ENCODE results near the gene MEGF6.

Gene MEGF6

GRCh38 chr1:3502641-3503524, 108.4 kb downstream of the MEGF6 start:
- ATAC-seq (no peak), DNase-seq (no peak)
- no peak overlapping the region for H3K27ac Mint-ChIP-seq
- no peaks in the 10 kb centered on the region for H3K9me3 Mint-ChIP-seq
- H3K36me3 Mint-ChIP-seq (ENCODE audit: low read depth) = no peaks in the 10 kb centered on the region
- H3K4me1 Mint-ChIP-seq = no peaks in the 10 kb centered on the region
- H3K27me3 Mint-ChIP-seq = no peaks in the 10 kb centered on the region
- H3K4me3 Mint-ChIP-seq = no peak overlapping the region

DNA sequence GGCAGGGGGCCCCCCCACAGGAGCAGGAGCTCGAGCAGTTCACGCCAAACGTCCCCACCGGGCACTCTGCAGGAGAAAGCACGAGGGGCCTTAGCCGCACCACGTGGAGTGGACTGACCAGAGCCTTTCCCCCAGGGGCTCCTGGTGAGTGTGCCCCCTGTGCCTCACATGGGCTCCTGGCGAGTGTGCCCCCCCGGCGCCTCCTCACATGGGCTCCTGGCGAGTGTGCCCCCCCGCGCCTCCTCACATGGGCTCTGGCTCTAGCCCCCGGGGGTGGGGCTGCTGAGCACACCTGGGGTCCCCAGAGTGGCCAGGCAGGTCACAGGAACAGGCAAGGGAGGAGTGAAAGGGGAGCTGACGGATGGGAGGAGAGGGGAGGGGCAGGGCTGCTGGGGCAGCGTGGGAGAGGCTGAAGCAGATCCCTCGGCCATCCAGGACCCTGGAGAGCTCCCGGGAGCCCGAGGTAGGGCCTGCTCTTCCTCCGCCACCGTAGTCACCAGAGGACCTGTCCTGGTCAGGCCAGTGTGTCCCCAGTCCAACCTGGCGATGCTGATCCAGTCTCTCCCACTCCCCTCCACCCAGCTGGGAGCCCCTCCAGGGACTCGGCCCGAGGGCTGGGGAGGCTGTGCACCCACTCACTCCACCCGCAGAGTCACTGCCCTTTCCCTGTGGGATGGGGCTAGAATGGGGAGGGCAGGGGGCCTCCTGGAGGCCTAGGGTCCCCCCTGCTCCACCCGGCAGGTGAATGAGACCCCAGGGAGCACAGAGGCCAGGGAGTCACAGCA, 109.3 kb downstream of the MEGF6 start:
- H3K36me3 Mint-ChIP-seq (ENCODE audit: low read depth) = no peaks in the 10 kb centered on the region
- DNase-seq (peak; percentile 19), ATAC-seq (peak; percentile 73)
- no peak overlapping the region for H3K4me3 Mint-ChIP-seq
- H3K4me1 Mint-ChIP-seq = no peaks in the 10 kb centered on the region
- H3K27me3 Mint-ChIP-seq = no peaks in the 10 kb centered on the region
- no peaks in the 10 kb centered on the region for H3K9me3 Mint-ChIP-seq
- no peak overlapping the region for H3K27ac Mint-ChIP-seq

DNA sequence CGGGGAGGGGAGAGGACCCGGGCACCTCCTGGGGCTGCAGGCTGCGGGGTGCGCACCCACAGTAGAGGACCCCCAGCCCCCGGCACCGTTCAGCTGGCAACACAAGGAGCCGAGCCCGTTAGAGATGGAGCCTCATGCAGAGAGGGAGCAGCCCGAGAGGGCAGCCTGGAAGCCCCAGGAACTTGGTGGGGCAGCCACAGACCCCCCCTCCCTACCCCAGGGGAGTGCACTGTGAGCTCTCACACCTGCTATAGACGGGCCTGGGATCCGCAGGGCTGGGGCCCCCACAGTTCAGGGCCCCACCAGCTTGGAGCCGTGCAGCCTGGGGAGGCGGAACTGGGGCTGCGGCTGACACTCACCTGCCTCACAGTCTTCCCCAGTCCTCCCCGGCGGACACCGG, 109.9 kb downstream of the MEGF6 start:
- H3K36me3 Mint-ChIP-seq (ENCODE audit: low read depth) = no peaks in the 10 kb centered on the region
- no peaks in the 10 kb centered on the region for H3K9me3 Mint-ChIP-seq
- no peaks in the 10 kb centered on the region for H3K4me1 Mint-ChIP-seq
- no peaks in the 10 kb centered on the region for H3K27me3 Mint-ChIP-seq
- no peak overlapping the region for H3K4me3 Mint-ChIP-seq
- H3K27ac Mint-ChIP-seq = no peak overlapping the region
- ATAC-seq (no peak), DNase-seq (no peak)

- no peaks in the 10 kb centered on the region for H3K27me3 Mint-ChIP-seq
- no peaks in the 10 kb centered on the region for H3K9me3 Mint-ChIP-seq
- H3K36me3 Mint-ChIP-seq (ENCODE audit: low read depth) = no peaks in the 10 kb centered on the region
- H3K4me1 Mint-ChIP-seq = no peaks in the 10 kb centered on the region
- DNase-seq = no peak
- no peak overlapping the region for H3K27ac Mint-ChIP-seq
- no peak for ATAC-seq
- H3K4me3 Mint-ChIP-seq = no peak overlapping the region
Observed at GRCh38 chr1:3500265-3500835, 111.0 kb downstream of the MEGF6 start.

DNA sequence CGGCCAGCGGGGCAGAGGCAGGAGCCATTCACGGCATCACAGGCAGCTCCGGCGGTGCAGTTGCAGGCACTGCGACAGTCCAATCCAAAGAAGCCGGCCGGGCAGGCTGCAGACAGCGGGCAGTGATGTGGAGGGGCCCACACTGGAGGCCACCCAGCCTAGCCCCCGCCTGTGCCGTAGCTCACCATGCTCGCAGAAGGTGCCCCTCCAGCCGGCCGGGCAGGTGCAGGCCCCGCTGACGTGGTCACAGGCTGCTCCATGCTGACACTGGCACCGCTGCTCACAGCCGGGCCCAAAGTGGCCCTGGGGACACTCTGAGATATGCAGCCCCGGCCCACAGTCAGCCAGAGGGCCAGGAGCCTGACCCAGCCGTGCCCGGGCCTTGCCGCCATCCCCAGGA, 111.7 kb downstream of the MEGF6 start:
- H3K4me1 Mint-ChIP-seq = no peaks in the 10 kb centered on the region
- DNase-seq = no peak
- no peaks in the 10 kb centered on the region for H3K9me3 Mint-ChIP-seq
- H3K4me3 Mint-ChIP-seq = no peak overlapping the region
- no peaks in the 10 kb centered on the region for H3K27me3 Mint-ChIP-seq
- no peak for ATAC-seq
- no peak overlapping the region for H3K27ac Mint-ChIP-seq
- H3K36me3 Mint-ChIP-seq (ENCODE audit: low read depth) = no peaks in the 10 kb centered on the region

- DNase-seq (no peak), ATAC-seq (no peak)
- Mint-ChIP-seq H3K9me3 (no peaks in the 10 kb centered on the region), H3K4me3 (no peak overlapping the region), H3K36me3 (ENCODE audit: low read depth) (no peaks in the 10 kb centered on the region), H3K27ac (no peak overlapping the region), H3K27me3 (no peaks in the 10 kb centered on the region), H3K4me1 (no peaks in the 10 kb centered on the region)
Observed at GRCh38 chr1:3498986-3499385, 112.3 kb downstream of the MEGF6 start.

DNA sequence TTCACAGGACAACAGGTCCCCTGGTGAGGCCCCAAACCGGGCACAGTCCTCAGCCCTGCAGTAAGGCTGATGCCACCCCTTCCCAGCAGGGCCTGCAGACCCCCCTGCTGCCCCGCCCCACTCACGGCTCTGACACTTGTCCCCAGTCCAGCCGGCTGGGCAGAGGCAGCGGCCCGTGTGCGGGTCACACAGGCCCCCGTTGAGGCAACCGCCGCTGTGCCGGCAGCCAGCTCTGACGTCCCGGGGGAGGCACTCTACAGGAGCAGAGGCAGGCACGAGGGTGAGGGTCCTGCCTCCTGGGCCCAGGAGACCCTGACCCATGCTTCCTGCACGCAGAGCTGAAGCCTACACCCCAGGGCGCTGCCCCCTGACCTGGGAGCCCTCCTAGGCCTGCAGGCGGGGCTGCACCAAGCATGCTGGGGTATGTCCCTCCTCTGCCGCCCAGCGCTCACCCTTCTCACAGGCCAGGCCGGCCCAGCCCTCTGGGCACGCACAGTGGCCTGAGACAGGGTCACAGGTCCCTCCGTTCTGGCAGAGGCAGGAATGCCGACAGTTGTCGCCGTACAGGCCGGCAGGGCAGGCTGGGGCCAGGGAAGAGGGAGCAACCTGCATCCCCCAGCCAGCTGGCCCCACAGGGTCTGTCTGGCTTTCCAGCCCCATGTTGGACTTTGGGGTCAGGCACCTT, 112.9 kb downstream of the MEGF6 start:
- H3K27ac Mint-ChIP-seq = no peak overlapping the region
- no peak overlapping the region for H3K4me3 Mint-ChIP-seq
- DNase-seq (no peak), ATAC-seq (no peak)
- no peaks in the 10 kb centered on the region for H3K9me3 Mint-ChIP-seq
- H3K36me3 Mint-ChIP-seq (ENCODE audit: low read depth) = no peaks in the 10 kb centered on the region
- H3K27me3 Mint-ChIP-seq = no peaks in the 10 kb centered on the region
- no peaks in the 10 kb centered on the region for H3K4me1 Mint-ChIP-seq

- no peaks in the 10 kb centered on the region for H3K9me3 Mint-ChIP-seq
- H3K4me1 Mint-ChIP-seq = no peaks in the 10 kb centered on the region
Observed at GRCh38 chr1:3497521-3497920, 113.8 kb downstream of the MEGF6 start.

DNA sequence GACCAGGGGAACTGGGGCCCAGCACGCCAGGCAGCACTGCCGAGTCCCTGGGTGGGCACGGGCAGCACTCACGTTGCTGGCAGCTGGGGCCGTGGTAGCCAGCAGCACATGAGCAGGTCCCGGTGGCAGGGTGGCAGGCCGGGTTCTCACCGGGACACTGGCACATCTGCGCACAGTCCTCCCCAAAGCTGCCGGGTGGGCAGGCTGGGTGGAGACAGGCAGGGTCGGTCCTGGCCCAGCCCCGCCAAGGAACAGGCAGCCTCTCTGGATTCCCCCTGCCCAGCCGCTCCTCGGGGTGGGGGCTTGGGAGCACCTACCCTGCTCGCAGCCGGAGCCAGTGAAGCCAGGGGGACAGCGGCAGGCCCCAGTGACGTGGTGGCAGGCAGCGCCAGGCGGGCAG, 114.4 kb downstream of the MEGF6 start:
- H3K36me3 Mint-ChIP-seq (ENCODE audit: low read depth) = no peaks in the 10 kb centered on the region
- H3K4me3 Mint-ChIP-seq = no peak overlapping the region
- no peaks in the 10 kb centered on the region for H3K27me3 Mint-ChIP-seq
- ATAC-seq = no peak
- H3K9me3 Mint-ChIP-seq = no peaks in the 10 kb centered on the region
- no peak overlapping the region for H3K27ac Mint-ChIP-seq
- H3K4me1 Mint-ChIP-seq = no peaks in the 10 kb centered on the region
- no peak for DNase-seq

More at GRCh38 chr1:3497521-3497920, 113.8 kb downstream of the MEGF6 start:
- DNase-seq = no peak
- H3K27ac Mint-ChIP-seq = no peak overlapping the region
- no peak for ATAC-seq
- H3K36me3 Mint-ChIP-seq (ENCODE audit: low read depth) = no peaks in the 10 kb centered on the region
- H3K4me3 Mint-ChIP-seq = no peak overlapping the region
- no peaks in the 10 kb centered on the region for H3K27me3 Mint-ChIP-seq

DNA sequence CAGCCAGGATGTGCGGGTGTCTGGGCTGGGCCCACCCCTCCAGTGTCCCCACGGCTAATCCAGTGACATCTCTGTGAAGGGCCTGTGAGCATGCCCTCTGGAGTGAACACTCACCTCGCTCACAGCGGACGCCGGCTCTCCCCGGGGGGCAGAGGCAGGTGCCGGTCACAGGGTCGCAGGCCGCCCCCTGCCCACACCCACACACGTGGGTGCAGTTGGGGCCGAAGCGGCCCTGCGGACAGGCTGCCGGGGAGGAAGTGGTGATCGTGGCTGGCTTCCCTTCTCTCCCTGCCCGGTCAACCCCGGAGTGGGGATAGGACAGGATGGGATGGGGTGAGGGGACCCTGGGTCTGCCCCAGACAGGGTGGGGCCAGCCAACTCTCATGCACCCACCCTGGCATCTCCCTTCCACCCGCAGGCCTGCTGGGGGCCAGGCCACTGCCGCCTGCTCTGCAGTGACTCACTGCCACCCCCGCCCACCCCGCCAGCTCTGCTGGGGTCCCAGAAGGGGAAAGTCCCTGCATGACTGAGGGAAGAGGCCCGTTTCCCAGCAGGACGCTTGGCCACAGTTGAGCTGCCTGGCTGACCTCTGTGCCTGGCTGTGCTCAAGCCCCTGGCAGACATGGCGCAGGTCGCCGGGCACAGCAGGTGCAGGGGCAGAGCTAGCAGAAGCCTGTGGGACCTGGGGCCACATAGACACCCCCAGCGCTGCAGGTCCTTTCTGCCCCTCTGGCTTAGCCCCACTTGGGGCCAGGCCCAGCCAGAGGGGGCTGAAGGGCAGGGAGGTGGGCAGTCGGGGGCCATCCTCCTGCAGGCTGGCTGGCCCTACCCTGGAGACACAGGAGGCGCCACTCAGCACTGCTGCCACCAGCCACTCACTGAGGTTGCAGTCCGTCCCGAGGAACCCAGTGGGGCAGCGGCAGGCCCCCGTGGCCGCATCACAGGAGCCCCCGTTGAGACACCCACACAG, 115.2 kb downstream of the MEGF6 start:
- Mint-ChIP-seq H3K4me1 (peaks cover 2% of the 10 kb centered on the region), H3K9me3 (no peaks in the 10 kb centered on the region), H3K4me3 (no peak overlapping the region), H3K27ac (no peak overlapping the region), H3K36me3 (ENCODE audit: low read depth) (no peaks in the 10 kb centered on the region), H3K27me3 (no peaks in the 10 kb centered on the region)
- ATAC-seq (no peak), DNase-seq (no peak)

- Mint-ChIP-seq H3K27ac (no peak overlapping the region), H3K4me1 (peaks cover 2% of the 10 kb centered on the region), H3K36me3 (ENCODE audit: low read depth) (no peaks in the 10 kb centered on the region), H3K4me3 (no peak overlapping the region), H3K9me3 (no peaks in the 10 kb centered on the region), H3K27me3 (no peaks in the 10 kb centered on the region)
- ATAC-seq = no peak
- no peak for DNase-seq
Observed at GRCh38 chr1:3494321-3495308, 116.7 kb downstream of the MEGF6 start.

GRCh38 chr1:3492545-3493246, 118.6 kb downstream of the MEGF6 start:
- Mint-ChIP-seq H3K4me3 (no peak overlapping the region), H3K27ac (no peak overlapping the region), H3K9me3 (peaks cover 11% of the 10 kb centered on the region), H3K4me1 (peaks cover 2% of the 10 kb centered on the region), H3K27me3 (no peaks in the 10 kb centered on the region), H3K36me3 (ENCODE audit: low read depth) (no peaks in the 10 kb centered on the region)
- ATAC-seq = no peak
- DNase-seq = no peak
